Measurements from ENCODE around the gene ONECUT2.

The ONECUT2 gene

GRCh38 chr18:57409650-57410049 lies 25.5 kb upstream of the ONECUT2 start:
- no peak for TF ChIP-seq CTCF (IDR thresholded peaks at IDR 0.05; ENCODE audit: borderline replicate concordance, control extremely low read depth, extremely low read depth, insufficient read depth, missing control alignments)
- DNase-seq (ENCODE audit: low spot score) = no peak
- in situ Hi-C loops (cut with MboI; ENCODE audit: low sequenced_read_pairs, unreplicated experiment) = no loop called here

GRCh38 chr18:57410749-57411148 lies 24.4 kb upstream of the ONECUT2 start:
- in situ Hi-C loops (cut with MboI; ENCODE audit: low sequenced_read_pairs, unreplicated experiment) = no loop called here
- no peak for TF ChIP-seq CTCF (IDR thresholded peaks at IDR 0.05; ENCODE audit: borderline replicate concordance, control extremely low read depth, extremely low read depth, insufficient read depth, missing control alignments)
- DNase-seq (ENCODE audit: low spot score) = no peak

GRCh38 chr18:57416542-57416941 lies 18.6 kb upstream of the ONECUT2 start:
- in situ Hi-C loops (cut with MboI; ENCODE audit: low sequenced_read_pairs, unreplicated experiment) = no loop called here
- no peak for DNase-seq (ENCODE audit: low spot score)
- TF ChIP-seq CTCF (IDR thresholded peaks at IDR 0.05; ENCODE audit: borderline replicate concordance, control extremely low read depth, extremely low read depth, insufficient read depth, missing control alignments) = no peak

- no peak for DNase-seq (ENCODE audit: low spot score)
- no peak for TF ChIP-seq CTCF (IDR thresholded peaks at IDR 0.05; ENCODE audit: borderline replicate concordance, control extremely low read depth, extremely low read depth, insufficient read depth, missing control alignments)
- in situ Hi-C loops (cut with MboI; ENCODE audit: low sequenced_read_pairs, unreplicated experiment) = no loop called here
Measured at GRCh38 chr18:57422313-57422872, 12.8 kb upstream of the ONECUT2 start.

GRCh38 chr18:57423821-57424220 lies 11.4 kb upstream of the ONECUT2 start:
- no peak for TF ChIP-seq CTCF (IDR thresholded peaks at IDR 0.05; ENCODE audit: borderline replicate concordance, control extremely low read depth, extremely low read depth, insufficient read depth, missing control alignments)
- in situ Hi-C loops (cut with MboI; ENCODE audit: low sequenced_read_pairs, unreplicated experiment) = no loop called here
- no peak for DNase-seq (ENCODE audit: low spot score)

- no peak for TF ChIP-seq CTCF (IDR thresholded peaks at IDR 0.05; ENCODE audit: borderline replicate concordance, control extremely low read depth, extremely low read depth, insufficient read depth, missing control alignments)
- no peak for DNase-seq (ENCODE audit: low spot score)
- in situ Hi-C loops (cut with MboI; ENCODE audit: low sequenced_read_pairs, unreplicated experiment) = loop anchor here (25.0 kb wide), 1 partner anchor 563 kb away; no protein-coding TSS in a partner anchor
Measured at GRCh38 chr18:57425096-57425495, 10.1 kb upstream of the ONECUT2 start.
